GM18873 (cell line): ENCODE results near the gene ARHGAP15.

Experiments used
- ATAC-seq: cut with Tn5 transposase; IDR thresholded peaks from one replicate; pipeline ENCODE4 v1.9.1; 2021; ENCODE audit warnings: mild to moderate bottlenecking, moderate library complexity, moderate number of reproducible peaks; ENCODE audit not compliant: unreplicated experiment, low FRiP score

Gene ARHGAP15

DNA sequence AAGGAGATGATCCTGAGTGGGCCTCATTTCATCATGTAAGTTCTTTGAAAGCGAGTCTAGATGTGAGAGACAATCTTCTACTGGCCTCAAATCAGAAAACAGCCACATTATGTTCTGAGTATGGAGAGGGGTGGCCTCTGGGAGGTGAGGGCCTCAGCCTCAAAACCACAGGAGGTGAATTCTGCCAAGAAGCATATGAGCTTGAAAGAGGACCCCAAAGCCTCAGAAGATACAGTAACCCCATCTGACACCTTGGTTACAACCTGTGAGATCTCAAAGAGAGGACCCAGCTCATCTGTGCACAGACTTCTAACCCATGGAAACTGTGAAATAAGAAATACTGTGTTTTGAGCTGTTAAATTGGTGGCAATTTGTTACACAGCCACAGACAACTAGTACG is 200.1 kb downstream of the ARHGAP15 start:
- ATAC-seq = no peak

DNA sequence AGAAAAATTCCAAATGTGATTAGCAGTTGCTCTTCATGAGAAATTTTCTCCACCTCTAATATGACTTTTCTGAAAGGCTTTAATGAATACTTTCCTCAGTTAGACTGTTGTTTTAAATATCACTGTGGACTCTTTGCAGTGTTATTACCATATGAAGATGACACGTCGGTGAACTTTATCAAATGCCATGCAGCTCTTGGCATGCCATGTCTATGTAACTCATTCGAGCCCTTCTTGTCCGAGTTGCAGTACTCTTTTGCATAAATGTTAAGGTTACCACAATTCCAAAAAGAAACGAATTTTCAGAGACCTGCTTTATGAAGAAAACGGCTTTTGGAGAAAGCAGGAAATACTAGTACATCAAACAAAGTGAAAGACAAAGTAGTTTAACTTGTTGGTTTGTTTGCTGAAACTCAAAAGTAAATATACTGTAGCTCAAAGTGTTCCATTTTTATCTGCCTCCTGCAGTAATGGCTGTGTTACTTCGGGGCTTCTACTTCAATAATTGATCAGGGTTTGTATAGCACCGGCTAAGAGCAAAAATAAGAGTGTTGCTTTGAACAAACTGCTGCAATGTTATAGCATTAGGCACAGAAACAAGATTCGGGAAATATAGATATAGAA is 204.1 kb downstream of the ARHGAP15 start:
- no peak for ATAC-seq

DNA sequence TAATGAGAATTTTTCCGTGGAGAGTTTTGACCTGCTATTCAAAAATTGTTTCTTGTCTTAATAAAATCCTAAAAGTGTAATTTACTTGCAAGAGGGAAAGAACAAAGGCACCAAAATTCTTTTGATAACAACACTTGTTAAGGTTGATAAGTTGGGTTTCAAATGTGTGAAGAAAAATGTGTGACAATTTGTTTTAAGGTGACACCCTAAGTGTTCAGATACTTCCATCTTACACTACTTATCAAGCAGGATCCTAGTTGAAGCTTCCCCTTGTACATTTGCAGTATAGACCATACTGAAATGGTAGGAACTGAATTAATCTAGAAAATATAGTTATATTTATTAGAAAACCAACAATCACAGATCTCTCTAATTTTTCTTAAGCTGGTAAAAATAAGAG is 204.6 kb downstream of the ARHGAP15 start:
- ATAC-seq = no peak

DNA sequence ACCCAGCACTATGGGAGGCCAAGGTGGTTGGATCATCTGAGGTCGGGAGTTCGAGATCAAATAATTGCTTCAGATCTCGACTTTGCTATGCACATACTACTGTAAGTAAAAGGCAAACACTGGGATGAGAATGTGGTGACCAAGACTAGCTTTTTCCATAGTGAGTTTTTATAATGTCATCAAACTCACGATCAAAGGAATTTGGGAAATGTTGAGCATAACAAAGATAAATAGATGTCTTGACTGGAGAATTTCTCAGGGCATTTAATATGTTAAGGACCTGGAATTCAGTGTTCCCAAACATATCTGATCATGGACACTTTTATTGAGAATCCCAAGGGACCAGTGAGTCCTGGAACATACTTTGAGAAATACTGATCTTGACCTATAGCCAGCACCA is 205.6 kb downstream of the ARHGAP15 start:
- ATAC-seq = no peak

DNA sequence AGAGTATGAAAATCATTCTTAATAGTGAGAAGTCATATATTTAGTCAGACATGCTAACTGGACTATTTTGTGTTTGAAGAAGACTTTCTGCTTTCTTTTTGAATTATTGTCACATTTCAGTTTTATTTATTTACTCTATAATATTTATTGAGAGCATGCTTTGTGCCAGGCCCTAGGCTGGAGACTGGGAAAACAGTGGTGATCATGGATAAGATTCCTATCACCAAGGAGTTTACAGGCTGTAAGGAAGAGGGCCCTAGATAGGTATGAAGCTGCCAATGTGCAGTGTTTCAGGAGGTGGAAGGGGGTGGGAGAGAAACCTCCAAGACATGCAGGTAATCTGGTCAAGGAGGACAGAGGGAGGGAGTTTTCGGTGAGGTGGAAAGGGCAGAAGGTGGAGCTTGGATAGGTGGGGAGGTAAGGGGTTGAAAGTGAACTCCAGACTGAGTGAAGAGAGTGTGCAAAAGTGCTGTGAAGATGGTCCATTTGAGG is 207.5 kb downstream of the ARHGAP15 start:
- no peak for ATAC-seq

DNA sequence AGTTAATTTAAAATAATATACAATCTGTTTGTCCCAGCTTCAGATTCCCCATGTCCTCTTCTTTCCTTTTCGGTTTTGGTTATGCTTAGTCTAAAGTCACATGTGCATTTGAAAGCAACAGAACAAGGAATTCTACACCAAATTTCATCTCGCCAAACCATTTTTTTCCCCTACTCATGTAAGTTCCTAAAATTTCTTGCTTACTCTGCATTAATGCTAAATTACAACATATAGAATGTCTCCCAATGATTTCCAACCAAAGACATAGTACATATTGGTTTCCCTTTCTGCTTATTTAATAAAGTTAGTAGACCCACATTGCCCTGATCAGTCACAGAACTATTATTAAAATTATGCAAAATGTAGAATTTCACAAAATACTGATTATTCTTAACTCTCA is 212.3 kb downstream of the ARHGAP15 start:
- ATAC-seq = no peak

DNA sequence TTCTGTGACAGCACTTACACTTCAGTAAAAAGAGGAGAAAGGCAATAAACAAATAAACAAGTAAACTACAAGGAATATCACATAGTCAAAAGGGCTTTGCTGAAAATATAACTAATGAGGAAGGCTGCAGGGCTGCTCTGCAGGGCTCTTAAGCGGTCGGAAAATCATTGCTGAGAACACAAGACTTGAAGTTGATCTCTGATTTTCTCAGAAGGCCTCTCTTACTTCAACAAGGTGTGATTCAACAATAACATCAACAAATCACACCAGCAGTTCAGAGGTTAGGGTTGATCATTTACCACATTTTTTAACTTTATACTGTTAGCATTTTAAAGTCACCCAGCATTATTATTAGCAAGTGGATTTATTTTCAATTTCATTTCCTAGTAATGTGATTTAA is 215.6 kb downstream of the ARHGAP15 start:
- ATAC-seq = no peak

DNA sequence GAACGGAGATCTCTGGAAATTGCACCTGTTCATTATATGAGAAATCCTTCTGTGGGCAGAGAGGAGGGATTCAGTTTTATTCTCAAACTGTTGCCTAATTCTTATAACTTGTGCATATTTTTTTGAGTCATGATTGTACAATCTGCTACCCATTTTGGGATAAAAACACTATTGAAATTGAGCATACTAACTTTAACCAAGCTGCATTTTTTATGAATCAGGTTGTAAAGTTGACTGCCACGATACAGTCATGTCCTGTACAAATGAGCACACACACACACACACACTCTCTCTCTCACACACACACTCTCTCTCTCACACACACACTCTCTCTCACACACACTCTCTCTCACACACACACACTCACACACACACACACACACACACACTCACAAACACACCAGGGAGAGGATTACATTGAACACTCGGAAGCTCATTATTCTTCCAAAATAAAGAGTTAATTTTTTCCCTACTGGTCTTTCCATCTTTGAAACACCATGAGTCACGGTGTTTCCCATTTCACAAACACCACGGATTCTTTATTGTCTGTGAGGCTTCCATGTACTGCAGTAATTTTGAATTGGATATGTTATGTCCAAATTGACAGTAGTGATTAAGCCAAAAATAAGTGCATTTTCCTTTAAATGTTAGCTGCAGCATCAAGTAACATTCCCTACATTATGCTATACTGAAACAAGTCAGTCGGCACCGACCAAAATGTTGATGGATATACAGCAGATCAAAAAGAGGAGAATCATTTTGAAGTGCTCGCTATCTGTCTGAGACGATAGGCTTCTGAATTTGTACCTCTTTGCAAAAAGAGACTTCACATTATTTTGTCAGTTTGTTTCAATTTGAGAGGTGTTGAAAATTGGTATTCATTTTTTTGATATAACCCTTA is 216.9 kb downstream of the ARHGAP15 start:
- ATAC-seq = no peak

DNA sequence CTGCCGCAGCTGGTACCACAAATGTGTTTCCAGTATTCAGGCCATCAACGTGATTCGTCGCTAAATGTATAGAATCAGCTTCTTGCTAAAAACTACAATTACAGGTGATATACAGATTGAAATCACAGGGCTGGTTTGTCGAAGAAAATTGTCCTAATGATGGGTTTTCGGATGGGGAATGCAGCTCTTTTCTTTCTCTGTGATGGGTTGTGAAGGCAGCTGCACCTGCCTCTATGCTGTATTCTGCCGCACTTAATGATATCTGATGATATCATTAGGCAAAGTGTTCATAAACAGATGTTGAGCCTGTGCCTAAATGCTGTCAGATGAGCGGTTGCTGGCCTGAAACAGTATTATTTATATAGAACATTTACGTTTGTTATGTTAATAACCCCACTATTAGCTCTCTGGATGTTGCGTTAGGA is 218.1 kb downstream of the ARHGAP15 start:
- ATAC-seq = no peak

DNA sequence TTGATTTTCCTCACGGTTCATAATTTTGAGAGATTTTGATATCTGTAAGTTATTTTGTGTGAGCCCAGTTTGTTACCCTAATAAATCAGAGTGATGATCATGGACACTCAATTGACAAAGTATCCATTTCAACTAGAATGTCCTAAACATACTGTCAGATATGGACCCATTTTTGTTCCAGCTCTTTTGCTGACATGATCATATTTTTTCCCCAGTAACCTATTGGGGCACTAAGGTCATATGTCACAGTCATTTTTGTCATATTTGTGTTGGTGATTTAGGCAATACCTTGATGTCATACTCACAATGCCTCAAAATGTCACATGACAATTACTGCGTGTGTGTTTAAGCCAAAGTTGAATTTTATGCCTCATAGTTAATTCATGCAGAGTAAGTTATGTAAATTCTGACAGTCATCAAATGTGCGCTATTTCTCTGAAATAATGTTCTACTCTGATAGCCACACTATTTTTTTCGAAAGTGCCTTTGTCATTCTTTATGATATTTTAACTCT is 218.7 kb downstream of the ARHGAP15 start:
- ATAC-seq = no peak

DNA sequence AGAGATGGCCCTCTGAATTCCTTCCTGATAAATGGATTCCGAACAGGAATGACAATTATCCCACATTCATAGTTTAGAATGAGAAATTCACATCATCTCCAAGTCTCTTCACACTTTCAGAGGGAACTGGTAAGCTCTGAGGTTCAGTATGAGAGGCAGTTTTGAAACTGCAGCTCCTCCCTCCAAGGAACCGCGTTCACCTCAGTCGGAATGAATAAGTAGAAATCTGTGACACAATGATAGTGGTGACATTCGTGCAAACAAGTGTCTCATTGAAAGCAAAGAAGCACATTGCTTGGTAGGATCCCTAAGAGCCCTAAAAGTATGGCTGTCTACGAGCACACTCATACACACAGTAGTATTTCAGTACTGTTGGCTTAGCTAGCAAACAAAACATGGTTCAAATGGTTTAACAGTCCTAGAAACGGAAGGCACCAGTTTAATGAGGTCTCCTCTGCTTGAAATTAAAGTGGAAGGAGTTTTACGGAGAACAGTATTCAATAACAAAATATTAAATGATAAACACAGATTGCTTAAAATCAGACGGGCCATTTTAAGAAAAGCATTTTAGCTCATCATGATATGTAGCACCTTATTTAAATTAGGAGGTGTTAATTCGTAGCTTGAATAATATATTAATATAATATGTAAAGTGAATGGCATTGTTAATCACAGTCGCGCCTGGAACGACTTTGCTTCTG is 225.0 kb downstream of the ARHGAP15 start:
- ATAC-seq = no peak

DNA sequence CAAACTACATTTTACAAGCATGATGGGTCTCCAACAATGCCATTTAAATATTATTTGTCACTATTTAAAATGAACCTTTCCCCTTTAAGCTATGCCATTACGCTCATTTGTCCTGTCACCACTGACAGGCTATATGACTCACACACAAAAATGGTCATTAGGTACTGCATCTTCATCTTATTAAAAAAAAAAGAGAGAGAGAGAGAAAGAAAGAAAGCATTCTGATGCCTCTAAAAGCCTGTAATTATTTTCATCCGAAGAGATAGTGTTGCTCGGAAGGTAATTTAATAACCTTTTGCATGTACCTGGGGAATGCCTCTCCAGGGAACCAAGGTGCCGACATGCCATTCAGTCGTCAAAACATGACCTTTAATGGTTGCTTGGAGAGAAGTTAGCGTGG is 226.7 kb downstream of the ARHGAP15 start:
- ATAC-seq = no peak

DNA sequence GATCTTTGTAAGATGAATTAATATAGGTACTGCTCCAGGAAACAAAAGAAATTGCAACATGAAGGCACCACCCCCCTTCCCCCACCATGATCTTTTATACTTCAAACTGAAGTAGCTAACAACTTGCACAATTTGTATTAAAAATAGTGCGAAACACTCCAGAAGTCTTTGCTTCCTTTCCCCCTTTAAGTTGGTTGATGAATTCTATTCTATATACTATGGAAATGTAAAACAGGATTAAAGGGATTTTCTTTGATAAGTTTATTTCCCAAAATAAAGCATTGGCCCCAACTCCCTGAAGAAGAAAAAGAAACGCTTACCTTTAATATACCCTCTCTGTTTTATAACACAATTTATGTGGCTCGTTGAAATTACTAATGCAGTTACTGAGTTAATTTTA is 227.1 kb downstream of the ARHGAP15 start:
- no peak for ATAC-seq

DNA sequence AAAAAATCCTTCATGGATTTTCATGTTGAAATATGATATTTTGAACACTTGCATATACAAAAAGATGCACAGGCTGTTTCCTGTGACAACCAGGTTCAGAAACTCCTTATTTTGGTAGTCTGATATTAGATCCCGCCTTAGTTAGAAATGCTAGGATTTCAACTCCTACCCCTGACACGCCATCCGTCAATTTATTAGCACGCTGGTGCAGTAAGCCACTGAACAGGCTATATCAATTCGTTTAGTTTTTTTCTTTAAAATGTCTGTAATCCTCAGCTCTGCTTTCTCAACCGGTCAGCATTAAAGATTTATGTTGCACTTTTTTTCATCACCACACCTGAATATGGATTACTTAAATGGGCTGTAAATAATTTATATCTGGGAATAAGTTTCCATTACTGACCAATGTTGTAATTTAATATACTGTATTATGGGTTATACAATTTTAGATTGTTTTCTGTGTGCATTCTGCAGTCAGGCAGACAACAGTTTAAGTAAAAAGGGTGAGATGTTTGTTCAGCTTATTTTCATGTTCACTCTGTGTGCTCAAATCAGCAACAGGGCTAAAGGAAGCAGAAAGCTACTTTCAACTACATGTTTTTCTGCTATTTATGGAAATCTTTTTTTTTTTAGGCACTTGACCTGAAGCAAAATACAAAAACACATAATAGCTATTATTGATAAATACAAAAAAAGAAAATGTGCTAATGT is 227.7 kb downstream of the ARHGAP15 start:
- ATAC-seq = no peak

DNA sequence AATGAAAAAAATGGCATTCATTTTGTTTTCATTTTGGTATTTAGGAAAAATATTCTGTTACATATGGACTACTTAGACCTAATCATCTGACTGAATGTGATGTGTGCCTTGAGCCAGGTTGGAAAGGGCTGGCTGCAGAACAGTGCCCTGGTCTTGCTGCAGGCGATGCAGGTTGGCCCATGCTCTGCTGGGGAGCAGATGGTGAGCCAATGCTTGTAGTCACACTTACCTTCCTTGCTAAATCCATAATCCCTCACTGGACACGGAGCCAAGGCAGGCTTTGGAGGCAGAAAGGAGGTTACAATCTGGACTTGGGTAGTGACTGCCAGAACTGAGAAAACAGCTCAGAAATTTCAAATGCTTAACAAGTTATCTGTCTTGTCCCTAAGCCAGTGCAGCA is 228.7 kb downstream of the ARHGAP15 start:
- no peak for ATAC-seq

DNA sequence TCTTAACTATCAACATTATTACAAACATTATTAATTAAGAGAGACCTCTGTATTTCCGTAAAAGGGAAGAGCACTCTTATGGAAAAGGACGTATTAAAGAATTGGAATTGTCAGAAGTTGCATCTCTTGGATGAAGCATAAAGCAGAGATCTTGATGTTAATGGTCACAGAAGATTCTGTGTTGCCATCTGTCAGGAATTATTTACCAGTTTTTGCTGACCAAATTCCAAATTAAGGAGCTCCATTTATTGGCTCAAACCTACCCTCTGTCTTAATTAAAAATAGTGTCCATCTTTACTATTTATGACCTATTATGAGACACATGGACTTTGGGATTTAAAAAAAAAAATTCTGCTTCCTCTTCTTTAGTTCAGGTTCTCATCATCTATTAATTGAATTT is 232.1 kb downstream of the ARHGAP15 start:
- no peak for ATAC-seq

DNA sequence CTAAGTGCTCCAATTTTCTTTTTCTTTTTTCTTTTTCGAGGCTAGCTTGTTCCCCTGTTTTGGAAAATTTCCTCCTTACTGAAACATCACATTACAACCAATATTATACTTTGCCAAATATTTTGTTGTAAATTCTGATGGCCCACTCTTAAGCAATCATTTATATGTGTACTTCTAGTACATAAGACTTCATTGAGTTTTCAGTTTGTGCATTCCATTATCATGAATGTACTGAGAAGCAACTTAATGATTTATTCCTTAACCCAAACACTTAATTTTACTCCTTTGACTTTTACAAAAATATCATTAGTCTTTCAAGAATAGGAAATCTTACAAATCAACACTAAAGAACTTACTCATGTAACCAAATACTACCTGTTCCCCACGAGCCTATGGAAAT is 242.4 kb downstream of the ARHGAP15 start:
- ATAC-seq = no peak

DNA sequence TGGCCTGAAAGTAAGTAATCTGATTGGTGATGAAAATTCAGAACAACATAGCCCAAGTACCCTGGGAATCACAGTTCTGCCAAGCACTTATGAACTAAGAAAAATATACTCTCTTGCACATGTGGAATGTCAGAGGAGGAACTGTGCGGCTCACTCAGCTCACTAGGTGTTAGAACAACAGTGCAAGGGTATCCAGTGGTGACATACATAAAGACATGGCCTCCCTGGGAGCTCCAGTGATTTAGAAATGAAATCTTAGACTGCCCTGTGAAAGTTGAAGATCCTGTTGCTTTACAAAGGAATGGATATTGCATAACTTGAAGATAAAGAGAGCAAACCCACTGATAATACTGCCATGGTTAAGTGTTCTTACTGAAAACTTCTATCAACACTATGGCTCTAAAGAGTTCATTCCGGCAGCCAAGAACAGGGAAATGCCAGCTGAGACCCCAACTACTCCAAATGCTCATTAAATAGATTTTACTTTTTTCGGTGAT is 246.2 kb downstream of the ARHGAP15 start:
- no peak for ATAC-seq

DNA sequence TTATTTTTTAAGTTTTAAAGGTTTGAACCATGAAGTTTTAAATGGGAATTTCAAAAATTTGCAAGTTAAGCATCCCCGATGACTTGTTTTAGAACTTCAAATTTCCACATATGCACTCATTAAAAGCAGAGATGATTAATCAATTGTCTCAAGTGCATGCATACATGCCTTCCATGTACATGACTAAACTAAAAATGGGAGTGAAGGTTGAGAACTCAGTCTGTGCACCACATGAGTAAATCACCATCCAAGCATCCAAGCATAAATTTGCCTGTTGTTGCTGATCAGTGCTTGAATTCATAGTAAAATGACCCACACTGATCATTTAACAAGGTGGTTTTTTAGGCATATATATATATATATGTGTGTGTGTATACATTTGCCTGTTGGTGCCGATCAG is 249.8 kb downstream of the ARHGAP15 start:
- no peak for ATAC-seq

DNA sequence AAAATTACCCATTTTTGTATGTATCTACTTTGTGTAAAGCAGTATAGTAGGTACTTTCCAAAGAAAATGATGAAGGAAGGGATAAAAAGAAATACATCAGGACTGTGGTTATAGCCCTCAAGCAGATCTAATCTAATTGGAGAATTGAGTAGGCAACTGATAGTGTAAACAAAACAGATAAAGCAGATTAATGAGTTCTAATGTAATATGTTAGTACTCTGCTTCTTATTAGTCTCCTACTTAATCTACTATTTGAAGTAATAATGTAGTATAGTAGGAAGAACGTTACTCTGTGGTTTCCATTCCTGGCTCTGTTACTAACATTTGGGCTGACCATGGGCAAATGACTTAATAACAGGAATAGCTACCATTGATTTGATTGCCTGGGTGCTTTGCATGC is 250.7 kb downstream of the ARHGAP15 start:
- no peak for ATAC-seq
